GM12878 (cell line): Measurements from ENCODE around the gene ITGA11.

Experiments used
- DPF2 ChIP-seq: fragments of 450-650 bp; IDR thresholded peaks from 2 replicates; pipeline ENCODE4 v1.6.1; 2017; ENCODE audit warnings: mild to moderate bottlenecking
- GABPA ChIP-seq: IDR thresholded peaks from 2 replicates; pipeline ENCODE4 v1.6.1; 2014; ENCODE audit warnings: antibody characterized with exemption, low read depth, mild to moderate bottlenecking, inconsistent platforms
- MEF2B ChIP-seq: fragments of 450-650 bp; IDR thresholded peaks from 2 replicates; pipeline ENCODE4 v1.6.1; 2018; ENCODE audit warnings: mild to moderate bottlenecking, moderate library complexity; ENCODE audit not compliant: partially characterized antibody, poor library complexity, severe bottlenecking
- MTA3 ChIP-seq: IDR thresholded peaks from 2 replicates; pipeline ENCODE4 v1.6.1; 2012; ENCODE audit warnings: low read length, inconsistent platforms, borderline replicate concordance
- POLR2A ChIP-seq: IDR thresholded peaks from 2 replicates; pipeline ENCODE4 v1.6.1; 2011; ENCODE audit warnings: low read depth, mild to moderate bottlenecking, low read length
- SIN3A ChIP-seq: IDR thresholded peaks from 2 replicates; pipeline ENCODE4 v1.6.1; 2012; ENCODE audit warnings: low read depth, low read length, improper control_type of control experiment
- YY1 ChIP-seq: IDR thresholded peaks from 2 replicates; pipeline ENCODE4 v1.6.1; 2011; ENCODE audit warnings: low read depth, mild to moderate bottlenecking, low read length
- TF ChIP-seq, protein P1 (sequence below): IDR thresholded peaks from 2 replicates; pipeline ENCODE4 v1.6.1; 2011; ENCODE audit warnings: borderline replicate concordance, low read depth, mild to moderate bottlenecking, moderate library complexity, mixed read lengths, low read length; ENCODE audit not compliant: insufficient read depth; ENCODE audit errors: extremely low read length
- TF ChIP-seq, protein P2 (sequence below): IDR thresholded peaks from 2 replicates; pipeline ENCODE4 v1.6.1; 2012; ENCODE audit warnings: improper control_type of control experiment, low read depth, low read length; ENCODE audit not compliant: insufficient replicate concordance
- TF ChIP-seq, protein P3 (sequence below): fragments of 450-650 bp; IDR thresholded peaks from 2 replicates; pipeline ENCODE4 v1.6.1; 2016; ENCODE audit warnings: mild to moderate bottlenecking, moderate library complexity, borderline replicate concordance
- TF ChIP-seq, protein P4 (sequence below), 3 experiments: IDR thresholded peaks in 2 of 3; conservative IDR thresholded peaks in 1 of 3; 2 replicates each; pipeline ENCODE4 v1.5.1; 2011; ENCODE audit warnings: low read depth in 3 of 3, low read length in 3 of 3, mild to moderate bottlenecking in 3 of 3, control low read depth in 2 of 3, moderate library complexity in 2 of 3, inconsistent platforms in 1 of 3, mixed read lengths in 1 of 3; ENCODE audit not compliant: control insufficient read depth in 2 of 3, insufficient read depth in 1 of 3; ENCODE audit errors: extremely low read depth in 1 of 3
- TF ChIP-seq, protein P5 (sequence below): fragments of 450-650 bp; IDR thresholded peaks from 2 replicates; pipeline ENCODE4 v1.6.1; 2017; ENCODE audit warnings: mild to moderate bottlenecking, moderate library complexity

GRCh38 chr15:68434021-68434420, 2.1 kb upstream of the ITGA11 start:
- TF ChIP-seq SIN3A (no peak), MEF2B (no peak), DPF2 (no peak), GABPA (no peak), POLR2A (no peak), YY1 (no peak), MTA3 (no peak)
- TF ChIP-seq, protein P1, sequence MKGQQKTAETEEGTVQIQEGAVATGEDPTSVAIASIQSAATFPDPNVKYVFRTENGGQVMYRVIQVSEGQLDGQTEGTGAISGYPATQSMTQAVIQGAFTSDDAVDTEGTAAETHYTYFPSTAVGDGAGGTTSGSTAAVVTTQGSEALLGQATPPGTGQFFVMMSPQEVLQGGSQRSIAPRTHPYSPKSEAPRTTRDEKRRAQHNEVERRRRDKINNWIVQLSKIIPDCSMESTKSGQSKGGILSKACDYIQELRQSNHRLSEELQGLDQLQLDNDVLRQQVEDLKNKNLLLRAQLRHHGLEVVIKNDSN: no peak
- TF ChIP-seq, protein P2, sequence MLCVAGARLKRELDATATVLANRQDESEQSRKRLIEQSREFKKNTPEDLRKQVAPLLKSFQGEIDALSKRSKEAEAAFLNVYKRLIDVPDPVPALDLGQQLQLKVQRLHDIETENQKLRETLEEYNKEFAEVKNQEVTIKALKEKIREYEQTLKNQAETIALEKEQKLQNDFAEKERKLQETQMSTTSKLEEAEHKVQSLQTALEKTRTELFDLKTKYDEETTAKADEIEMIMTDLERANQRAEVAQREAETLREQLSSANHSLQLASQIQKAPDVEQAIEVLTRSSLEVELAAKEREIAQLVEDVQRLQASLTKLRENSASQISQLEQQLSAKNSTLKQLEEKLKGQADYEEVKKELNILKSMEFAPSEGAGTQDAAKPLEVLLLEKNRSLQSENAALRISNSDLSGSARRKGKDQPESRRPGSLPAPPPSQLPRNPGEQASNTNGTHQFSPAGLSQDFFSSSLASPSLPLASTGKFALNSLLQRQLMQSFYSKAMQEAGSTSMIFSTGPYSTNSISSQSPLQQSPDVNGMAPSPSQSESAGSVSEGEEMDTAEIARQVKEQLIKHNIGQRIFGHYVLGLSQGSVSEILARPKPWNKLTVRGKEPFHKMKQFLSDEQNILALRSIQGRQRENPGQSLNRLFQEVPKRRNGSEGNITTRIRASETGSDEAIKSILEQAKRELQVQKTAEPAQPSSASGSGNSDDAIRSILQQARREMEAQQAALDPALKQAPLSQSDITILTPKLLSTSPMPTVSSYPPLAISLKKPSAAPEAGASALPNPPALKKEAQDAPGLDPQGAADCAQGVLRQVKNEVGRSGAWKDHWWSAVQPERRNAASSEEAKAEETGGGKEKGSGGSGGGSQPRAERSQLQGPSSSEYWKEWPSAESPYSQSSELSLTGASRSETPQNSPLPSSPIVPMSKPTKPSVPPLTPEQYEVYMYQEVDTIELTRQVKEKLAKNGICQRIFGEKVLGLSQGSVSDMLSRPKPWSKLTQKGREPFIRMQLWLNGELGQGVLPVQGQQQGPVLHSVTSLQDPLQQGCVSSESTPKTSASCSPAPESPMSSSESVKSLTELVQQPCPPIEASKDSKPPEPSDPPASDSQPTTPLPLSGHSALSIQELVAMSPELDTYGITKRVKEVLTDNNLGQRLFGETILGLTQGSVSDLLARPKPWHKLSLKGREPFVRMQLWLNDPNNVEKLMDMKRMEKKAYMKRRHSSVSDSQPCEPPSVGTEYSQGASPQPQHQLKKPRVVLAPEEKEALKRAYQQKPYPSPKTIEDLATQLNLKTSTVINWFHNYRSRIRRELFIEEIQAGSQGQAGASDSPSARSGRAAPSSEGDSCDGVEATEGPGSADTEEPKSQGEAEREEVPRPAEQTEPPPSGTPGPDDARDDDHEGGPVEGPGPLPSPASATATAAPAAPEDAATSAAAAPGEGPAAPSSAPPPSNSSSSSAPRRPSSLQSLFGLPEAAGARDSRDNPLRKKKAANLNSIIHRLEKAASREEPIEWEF: no peak
- TF ChIP-seq, protein P3, sequence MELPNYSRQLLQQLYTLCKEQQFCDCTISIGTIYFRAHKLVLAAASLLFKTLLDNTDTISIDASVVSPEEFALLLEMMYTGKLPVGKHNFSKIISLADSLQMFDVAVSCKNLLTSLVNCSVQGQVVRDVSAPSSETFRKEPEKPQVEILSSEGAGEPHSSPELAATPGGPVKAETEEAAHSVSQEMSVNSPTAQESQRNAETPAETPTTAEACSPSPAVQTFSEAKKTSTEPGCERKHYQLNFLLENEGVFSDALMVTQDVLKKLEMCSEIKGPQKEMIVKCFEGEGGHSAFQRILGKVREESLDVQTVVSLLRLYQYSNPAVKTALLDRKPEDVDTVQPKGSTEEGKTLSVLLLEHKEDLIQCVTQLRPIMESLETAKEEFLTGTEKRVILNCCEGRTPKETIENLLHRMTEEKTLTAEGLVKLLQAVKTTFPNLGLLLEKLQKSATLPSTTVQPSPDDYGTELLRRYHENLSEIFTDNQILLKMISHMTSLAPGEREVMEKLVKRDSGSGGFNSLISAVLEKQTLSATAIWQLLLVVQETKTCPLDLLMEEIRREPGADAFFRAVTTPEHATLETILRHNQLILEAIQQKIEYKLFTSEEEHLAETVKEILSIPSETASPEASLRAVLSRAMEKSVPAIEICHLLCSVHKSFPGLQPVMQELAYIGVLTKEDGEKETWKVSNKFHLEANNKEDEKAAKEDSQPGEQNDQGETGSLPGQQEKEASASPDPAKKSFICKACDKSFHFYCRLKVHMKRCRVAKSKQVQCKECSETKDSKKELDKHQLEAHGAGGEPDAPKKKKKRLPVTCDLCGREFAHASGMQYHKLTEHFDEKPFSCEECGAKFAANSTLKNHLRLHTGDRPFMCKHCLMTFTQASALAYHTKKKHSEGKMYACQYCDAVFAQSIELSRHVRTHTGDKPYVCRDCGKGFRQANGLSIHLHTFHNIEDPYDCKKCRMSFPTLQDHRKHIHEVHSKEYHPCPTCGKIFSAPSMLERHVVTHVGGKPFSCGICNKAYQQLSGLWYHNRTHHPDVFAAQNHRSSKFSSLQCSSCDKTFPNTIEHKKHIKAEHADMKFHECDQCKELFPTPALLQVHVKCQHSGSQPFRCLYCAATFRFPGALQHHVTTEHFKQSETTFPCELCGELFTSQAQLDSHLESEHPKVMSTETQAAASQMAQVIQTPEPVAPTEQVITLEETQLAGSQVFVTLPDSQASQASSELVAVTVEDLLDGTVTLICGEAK: no peak
- TF ChIP-seq, protein P4, sequence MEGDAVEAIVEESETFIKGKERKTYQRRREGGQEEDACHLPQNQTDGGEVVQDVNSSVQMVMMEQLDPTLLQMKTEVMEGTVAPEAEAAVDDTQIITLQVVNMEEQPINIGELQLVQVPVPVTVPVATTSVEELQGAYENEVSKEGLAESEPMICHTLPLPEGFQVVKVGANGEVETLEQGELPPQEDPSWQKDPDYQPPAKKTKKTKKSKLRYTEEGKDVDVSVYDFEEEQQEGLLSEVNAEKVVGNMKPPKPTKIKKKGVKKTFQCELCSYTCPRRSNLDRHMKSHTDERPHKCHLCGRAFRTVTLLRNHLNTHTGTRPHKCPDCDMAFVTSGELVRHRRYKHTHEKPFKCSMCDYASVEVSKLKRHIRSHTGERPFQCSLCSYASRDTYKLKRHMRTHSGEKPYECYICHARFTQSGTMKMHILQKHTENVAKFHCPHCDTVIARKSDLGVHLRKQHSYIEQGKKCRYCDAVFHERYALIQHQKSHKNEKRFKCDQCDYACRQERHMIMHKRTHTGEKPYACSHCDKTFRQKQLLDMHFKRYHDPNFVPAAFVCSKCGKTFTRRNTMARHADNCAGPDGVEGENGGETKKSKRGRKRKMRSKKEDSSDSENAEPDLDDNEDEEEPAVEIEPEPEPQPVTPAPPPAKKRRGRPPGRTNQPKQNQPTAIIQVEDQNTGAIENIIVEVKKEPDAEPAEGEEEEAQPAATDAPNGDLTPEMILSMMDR (IDR thresholded peaks at IDR 0.05 in 2 of 3, conservative IDR thresholded peaks at IDR 0.05 in 1 of 3; ENCODE audit: control insufficient read depth in 2 of 3, extremely low read depth in 1 of 3, insufficient read depth in 1 of 3, low read depth in 3 of 3, low read length in 3 of 3): no peak
- TF ChIP-seq, protein P5, sequence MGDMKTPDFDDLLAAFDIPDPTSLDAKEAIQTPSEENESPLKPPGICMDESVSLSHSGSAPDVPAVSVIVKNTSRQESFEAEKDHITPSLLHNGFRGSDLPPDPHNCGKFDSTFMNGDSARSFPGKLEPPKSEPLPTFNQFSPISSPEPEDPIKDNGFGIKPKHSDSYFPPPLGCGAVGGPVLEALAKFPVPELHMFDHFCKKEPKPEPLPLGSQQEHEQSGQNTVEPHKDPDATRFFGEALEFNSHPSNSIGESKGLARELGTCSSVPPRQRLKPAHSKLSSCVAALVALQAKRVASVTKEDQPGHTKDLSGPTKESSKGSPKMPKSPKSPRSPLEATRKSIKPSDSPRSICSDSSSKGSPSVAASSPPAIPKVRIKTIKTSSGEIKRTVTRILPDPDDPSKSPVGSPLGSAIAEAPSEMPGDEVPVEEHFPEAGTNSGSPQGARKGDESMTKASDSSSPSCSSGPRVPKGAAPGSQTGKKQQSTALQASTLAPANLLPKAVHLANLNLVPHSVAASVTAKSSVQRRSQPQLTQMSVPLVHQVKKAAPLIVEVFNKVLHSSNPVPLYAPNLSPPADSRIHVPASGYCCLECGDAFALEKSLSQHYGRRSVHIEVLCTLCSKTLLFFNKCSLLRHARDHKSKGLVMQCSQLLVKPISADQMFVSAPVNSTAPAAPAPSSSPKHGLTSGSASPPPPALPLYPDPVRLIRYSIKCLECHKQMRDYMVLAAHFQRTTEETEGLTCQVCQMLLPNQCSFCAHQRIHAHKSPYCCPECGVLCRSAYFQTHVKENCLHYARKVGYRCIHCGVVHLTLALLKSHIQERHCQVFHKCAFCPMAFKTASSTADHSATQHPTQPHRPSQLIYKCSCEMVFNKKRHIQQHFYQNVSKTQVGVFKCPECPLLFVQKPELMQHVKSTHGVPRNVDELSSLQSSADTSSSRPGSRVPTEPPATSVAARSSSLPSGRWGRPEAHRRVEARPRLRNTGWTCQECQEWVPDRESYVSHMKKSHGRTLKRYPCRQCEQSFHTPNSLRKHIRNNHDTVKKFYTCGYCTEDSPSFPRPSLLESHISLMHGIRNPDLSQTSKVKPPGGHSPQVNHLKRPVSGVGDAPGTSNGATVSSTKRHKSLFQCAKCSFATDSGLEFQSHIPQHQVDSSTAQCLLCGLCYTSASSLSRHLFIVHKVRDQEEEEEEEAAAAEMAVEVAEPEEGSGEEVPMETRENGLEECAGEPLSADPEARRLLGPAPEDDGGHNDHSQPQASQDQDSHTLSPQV: no peak
